T1000 (cell line): ENCODE data around the gene EMCN.
"Not testable (repeated sequence)": the region's sequence is repeated elsewhere in the genome, so short reads cannot be mapped to it uniquely, and the experiment has no call there.

Experiments used
- DNase-seq: peaks from one replicate; lab custom pipeline; 2025; ENCODE audit warnings: mixed read lengths; lab: John Stamatoyannopoulos, UW

The EMCN gene

GRCh38 chr4:100517864-100518341 lies at the start of gene EMCN:
Gene EMCN (minus strand): TSS chr4:100518022. CDS start chr4:100517914, 108 bp downstream.
- no peak for DNase-seq

- DNase-seq = no peak
Measured at GRCh38 chr4:100566396-100566795, 48.6 kb upstream of the EMCN start.

- no peak for DNase-seq
Measured at GRCh38 chr4:100557306-100557705, 39.5 kb upstream of the EMCN start.

- DNase-seq = no peak
Measured at GRCh38 chr4:100555611-100556337, 38.0 kb upstream of the EMCN start.

GRCh38 chr4:100548200-100548560 lies 30.4 kb upstream of the EMCN start:
- no peak for DNase-seq

- DNase-seq = no peak
Measured at GRCh38 chr4:100547541-100548199, 29.8 kb upstream of the EMCN start.

GRCh38 chr4:100545427-100545826 lies 27.6 kb upstream of the EMCN start:
- DNase-seq = no peak

GRCh38 chr4:100540131-100540530 lies 22.3 kb upstream of the EMCN start:
- no peak for DNase-seq

GRCh38 chr4:100539706-100540105 lies 21.9 kb upstream of the EMCN start:
- no peak for DNase-seq

GRCh38 chr4:100533741-100534140 lies 15.9 kb upstream of the EMCN start:
- no peak for DNase-seq

GRCh38 chr4:100530161-100530560 lies 12.3 kb upstream of the EMCN start:
- not testable (repeated sequence) for DNase-seq

GRCh38 chr4:100525686-100526085 lies 7.9 kb upstream of the EMCN start:
- DNase-seq = no peak

- no peak for DNase-seq
Measured at GRCh38 chr4:100519205-100519604, 1.4 kb upstream of the EMCN start.

GRCh38 chr4:100516225-100516624 lies 1.6 kb downstream of the EMCN start:
- no peak for DNase-seq

- no peak for DNase-seq
Measured at GRCh38 chr4:100511896-100512295, 5.9 kb downstream of the EMCN start.

- no peak for DNase-seq
Measured at GRCh38 chr4:100510551-100510950, 7.3 kb downstream of the EMCN start.

GRCh38 chr4:100509386-100509785 lies 8.4 kb downstream of the EMCN start:
- DNase-seq = no peak

- no peak for DNase-seq
Measured at GRCh38 chr4:100508691-100509090, 9.1 kb downstream of the EMCN start.

GRCh38 chr4:100504086-100504874 lies 13.5 kb downstream of the EMCN start:
- DNase-seq = no peak

GRCh38 chr4:100497791-100498190 lies 20.0 kb downstream of the EMCN start:
- DNase-seq = no peak

GRCh38 chr4:100495074-100495473 lies 22.7 kb downstream of the EMCN start:
- no peak for DNase-seq

GRCh38 chr4:100494166-100494565 lies 23.7 kb downstream of the EMCN start:
- DNase-seq = no peak

- DNase-seq = no peak
Measured at GRCh38 chr4:100493756-100494155, 24.1 kb downstream of the EMCN start.
